ENCODE results near the gene TTBK2. TPM values are rescaled to one million over a fixed set of nuclear protein-coding genes. Genes with fewer than 3 reads are reported as not detected.

Gene TTBK2
- total and polyA plus RNA-seq, 2 donors (not counting 3 experiments of a cell fraction or from before 2014, with no cell fraction given) = 4.4 to 17.1 TPM

DNA sequence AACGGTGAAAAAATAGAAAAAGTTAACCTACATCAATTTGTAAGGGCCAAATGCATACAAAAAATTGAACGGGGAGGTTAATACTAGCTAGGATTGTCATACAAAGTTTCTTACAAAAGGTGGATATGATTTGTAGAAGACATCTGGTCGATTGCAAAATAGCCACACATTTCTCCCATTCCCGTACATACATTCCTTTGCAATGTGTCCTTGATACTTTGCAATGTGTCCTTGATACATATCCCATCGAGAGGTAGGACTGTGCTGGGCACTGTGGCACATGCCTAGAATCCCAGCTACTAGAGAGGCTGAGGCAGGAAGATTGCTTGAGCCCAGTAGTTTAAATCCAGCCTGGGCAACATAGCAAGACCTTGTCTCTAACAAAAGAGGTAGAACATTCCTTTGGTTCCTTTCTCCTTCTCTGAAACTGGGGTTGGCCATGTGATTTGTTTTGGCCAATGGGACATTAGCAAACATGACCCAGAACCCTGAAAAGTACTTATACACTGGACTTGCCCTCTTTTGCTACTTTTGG is 9.5 kb downstream of the TTBK2 start:
- BruUV-seq (replicated peaks) = no TSS peak
- POLR2A ChIA-PET = no interaction called here
- Histone ChIP-seq H4K20me1 (replicated peaks; ENCODE audit: control insufficient read depth, extremely low read depth, insufficient read depth, low read length) (no peaks in the 10 kb centered on the region), H2AFZ (ENCODE audit: low read depth, low read length) (no peak overlapping the region), H3K36me3 (ENCODE audit: control insufficient read depth in 2 of 2, extremely low read depth in 1 of 2, insufficient read depth in 2 of 2, low read length in 2 of 2) (no peaks in the 10 kb centered on the region), H3K27ac (ENCODE audit: insufficient read depth, low read depth, low read length) (no peak overlapping the region), H3K4me3 (replicated peaks in 1 of 3; ENCODE audit: insufficient read depth in 1 of 3, low read depth in 1 of 3, low read length in 3 of 3) (no peak overlapping the region), H3K4me1 (ENCODE audit: control insufficient read depth, extremely low read depth, insufficient read depth, low read length) (no peaks in the 10 kb centered on the region), H3K27me3 (ENCODE audit: control insufficient read depth in 2 of 2, insufficient read depth in 2 of 2, low read length in 2 of 2) (no peaks in the 10 kb centered on the region), H3K9ac (replicated peaks; ENCODE audit: extremely low read depth, insufficient read depth, low read length) (no peak overlapping the region), H3K9me1 (replicated peaks; ENCODE audit: control insufficient read depth, extremely low read depth, insufficient read depth, low read length) (no peaks in the 10 kb centered on the region), H3K9me3 (replicated peaks; ENCODE audit: control insufficient read depth, insufficient read depth, low read length) (no peaks in the 10 kb centered on the region), H3K79me2 (ENCODE audit: control insufficient read depth, insufficient read depth, low read length) (peaks cover 2% of the 10 kb centered on the region), H3K4me2 (ENCODE audit: insufficient read depth, low read length) (no peak overlapping the region)
- DNase-seq (ENCODE audit: low read depth, low spot score) = no peak
- CTCF ChIA-PET = no interaction called here
- TF ChIP-seq, protein P1, sequence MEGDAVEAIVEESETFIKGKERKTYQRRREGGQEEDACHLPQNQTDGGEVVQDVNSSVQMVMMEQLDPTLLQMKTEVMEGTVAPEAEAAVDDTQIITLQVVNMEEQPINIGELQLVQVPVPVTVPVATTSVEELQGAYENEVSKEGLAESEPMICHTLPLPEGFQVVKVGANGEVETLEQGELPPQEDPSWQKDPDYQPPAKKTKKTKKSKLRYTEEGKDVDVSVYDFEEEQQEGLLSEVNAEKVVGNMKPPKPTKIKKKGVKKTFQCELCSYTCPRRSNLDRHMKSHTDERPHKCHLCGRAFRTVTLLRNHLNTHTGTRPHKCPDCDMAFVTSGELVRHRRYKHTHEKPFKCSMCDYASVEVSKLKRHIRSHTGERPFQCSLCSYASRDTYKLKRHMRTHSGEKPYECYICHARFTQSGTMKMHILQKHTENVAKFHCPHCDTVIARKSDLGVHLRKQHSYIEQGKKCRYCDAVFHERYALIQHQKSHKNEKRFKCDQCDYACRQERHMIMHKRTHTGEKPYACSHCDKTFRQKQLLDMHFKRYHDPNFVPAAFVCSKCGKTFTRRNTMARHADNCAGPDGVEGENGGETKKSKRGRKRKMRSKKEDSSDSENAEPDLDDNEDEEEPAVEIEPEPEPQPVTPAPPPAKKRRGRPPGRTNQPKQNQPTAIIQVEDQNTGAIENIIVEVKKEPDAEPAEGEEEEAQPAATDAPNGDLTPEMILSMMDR (IDR thresholded peaks at IDR 0.05; ENCODE audit: extremely low read depth in 1 of 2, insufficient read depth in 1 of 2, low read depth in 1 of 2, low read length in 2 of 2) = no peak
- TF ChIP-seq MYC (IDR thresholded peaks at IDR 0.05; ENCODE audit: low read depth, low read length) = no peak
- no peak for TF ChIP-seq JUN (IDR thresholded peaks at IDR 0.05; ENCODE audit: borderline replicate concordance, insufficient read depth, insufficient read length, low read depth)
- TF ChIP-seq POLR2A (IDR thresholded peaks at IDR 0.05; ENCODE audit: low read depth, low read length) = no peak
- no peak for TF ChIP-seq FOS (IDR thresholded peaks at IDR 0.05; ENCODE audit: borderline replicate concordance, insufficient read depth, low read length)
- TF ChIP-seq EZH2 (IDR thresholded peaks at IDR 0.05; ENCODE audit: borderline replicate concordance, low read depth, low read length, severe bottlenecking) = no peak
- no peak for TF ChIP-seq GATA2 (IDR thresholded peaks at IDR 0.05; ENCODE audit: insufficient read depth, insufficient read length, low read depth, low read length)
- TF ChIP-seq POLR2AphosphoS5 (IDR thresholded peaks at IDR 0.05; ENCODE audit: insufficient read depth, low read depth, low read length) = no peak
- TF ChIP-seq, protein P2, sequence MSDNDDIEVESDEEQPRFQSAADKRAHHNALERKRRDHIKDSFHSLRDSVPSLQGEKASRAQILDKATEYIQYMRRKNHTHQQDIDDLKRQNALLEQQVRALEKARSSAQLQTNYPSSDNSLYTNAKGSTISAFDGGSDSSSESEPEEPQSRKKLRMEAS (IDR thresholded peaks at IDR 0.05; ENCODE audit: insufficient read depth, insufficient read length) = no peak
- dilution Hi-C loops (cut with MboI; ENCODE audit: extremely low pct_ligation_motif_present, low sequenced_read_pairs) = no loop called here
- no peak for FAIRE-seq
- intact Hi-C loops (cut with micrococcal nuclease) = no loop called here
